ENCODE results near the gene IPO13. TPM values are rescaled to one million over a fixed set of nuclear protein-coding genes. Genes with fewer than 3 reads are reported as not detected.

IPO13 gene
- total and polyA plus RNA-seq, 9 donors, result 8.6 to 30.3 (median 20.8) TPM

- Histone ChIP-seq H3K27me3 (no peaks in the 10 kb centered on the region), H3K27ac (no peak overlapping the region), H3K9me3 (no peaks in the 10 kb centered on the region), H3K4me3 (no peak overlapping the region), H3K36me3 (no peaks in the 10 kb centered on the region), H3K4me1 (ENCODE audit: insufficient read depth) (peaks cover 7% of the 10 kb centered on the region)
- 57 to 64% (median 62%) methylated on average over 12 of the region's 12 CpGs for WGBS, 3 donors
- intact Hi-C loops (cut with DNase I), result no loop called here
- no peak for DNase-seq
- TF ChIP-seq CTCF (IDR thresholded peaks at IDR 0.05) (no peak), POLR2A (IDR thresholded peaks at IDR 0.05) (no peak)
Observed at GRCh38 chr1:43983253-43983899, 36.6 kb downstream of the IPO13 start.

GRCh38 chr1:43984855-43985254 is 38.1 kb downstream of the IPO13 start:
- no peaks in the 10 kb centered on the region for H3K36me3 ChIP-seq
- intact Hi-C loops (cut with DNase I), result no loop called here
- DNase-seq, result no peak
- 88 to 91% (median 90%) methylated on average over 16 of the region's 16 CpGs for WGBS, 3 donors
- no peak for TF ChIP-seq POLR2A (IDR thresholded peaks at IDR 0.05)
- TF ChIP-seq EP300 (IDR thresholded peaks at IDR 0.05), result no peak
- TF ChIP-seq CTCF (IDR thresholded peaks at IDR 0.05), result no peak
- H3K4me3 ChIP-seq, result no peak overlapping the region
- no peaks in the 10 kb centered on the region for H3K27me3 ChIP-seq
- no peak overlapping the region for H3K27ac ChIP-seq
- peaks cover under 1% of the 10 kb centered on the region for H3K4me1 ChIP-seq (ENCODE audit: insufficient read depth)
- no peaks in the 10 kb centered on the region for H3K9me3 ChIP-seq

GRCh38 chr1:43985984-43986595 is 39.3 kb downstream of the IPO13 start:
- Histone ChIP-seq H3K9me3 (no peaks in the 10 kb centered on the region), H3K4me3 (no peak overlapping the region), H3K4me1 (ENCODE audit: insufficient read depth) (no peaks in the 10 kb centered on the region), H3K27me3 (no peaks in the 10 kb centered on the region), H3K27ac (no peak overlapping the region), H3K36me3 (no peaks in the 10 kb centered on the region)
- intact Hi-C loops (cut with DNase I), result no loop called here
- DNase-seq, result no peak
- 65 to 72% (median 65%) methylated on average over 4 of the region's 4 CpGs for WGBS, 3 donors
- TF ChIP-seq CTCF (IDR thresholded peaks at IDR 0.05), result no peak
- no peak for TF ChIP-seq POLR2A (IDR thresholded peaks at IDR 0.05)
- TF ChIP-seq EP300 (IDR thresholded peaks at IDR 0.05), result no peak

GRCh38 chr1:43986712-43987111 is 40.0 kb downstream of the IPO13 start:
- WGBS, 3 donors, result 61 to 77% (median 72%) methylated on average over 6 of the region's 6 CpGs
- no peaks in the 10 kb centered on the region for H3K27me3 ChIP-seq
- intact Hi-C loops (cut with DNase I), result no loop called here

More at GRCh38 chr1:43986712-43987111, 40.0 kb downstream of the IPO13 start:
- no peak for TF ChIP-seq POLR2A (IDR thresholded peaks at IDR 0.05)
- no peak for TF ChIP-seq EP300 (IDR thresholded peaks at IDR 0.05)
- no peak for TF ChIP-seq CTCF (IDR thresholded peaks at IDR 0.05)
- DNase-seq, result no peak
- no peaks in the 10 kb centered on the region for H3K9me3 ChIP-seq
- no peaks in the 10 kb centered on the region for H3K4me1 ChIP-seq (ENCODE audit: insufficient read depth)
- no peak overlapping the region for H3K27ac ChIP-seq
- H3K36me3 ChIP-seq, result no peaks in the 10 kb centered on the region
- no peak overlapping the region for H3K4me3 ChIP-seq
